Pancreas (tissue), 10 donors: ENCODE measurements around the gene SPECC1L. TPM values are rescaled to one million over a fixed set of nuclear protein-coding genes. Genes with fewer than 3 reads are reported as not detected.
"Not testable (repeated sequence)": the region's sequence is repeated elsewhere in the genome, so short reads cannot be mapped to it uniquely, and the experiment has no call there.

Experiments used
- ATAC-seq, 4 donors: fragments of 200-7000 bp; cut with Tn5 transposase; one replicate each; pipeline versions ENCODE4 v1.8.0 to v1.9.1; 2020; ENCODE audit warnings: mild to moderate bottlenecking in 4 of 4, moderate library complexity in 4 of 4
- DNase-seq, 6 donors: peaks; one replicate each; pipeline ENCODE4 v3.0.0-alpha.2; 2020
- FAIRE-seq: peaks from 2 replicates; lab custom pipeline; 2012; peaks lifted over from hg19 to GRCh38; lab: Jason Lieb, UNC
- H3K27ac ChIP-seq, 4 donors: fragments of 200-600 bp; sonication (generic); 1 replicate in 3 of 4; 2 replicates in 1 of 4; pipeline versions ENCODE4 v1.5.0 to v1.8.0; 2020
- H3K27me3 ChIP-seq, 4 donors: fragments of 200-600 bp; one replicate each; pipeline ENCODE4 v1.8.0; 2021
- H3K36me3 ChIP-seq, 3 donors: fragments of 200-600 bp; sonication (generic) in 1 of 3; one replicate each; pipeline versions ENCODE4 v1.5.0 to v1.8.0; 2020 to 2021
- H3K4me1 ChIP-seq, 3 donors: fragments of 200-600 bp; one replicate each; pipeline ENCODE4 v1.8.0; 2021
- H3K4me3 ChIP-seq, 4 donors: fragments of 200-600 bp; sonication (generic) in 2 of 4; one replicate each; pipeline versions ENCODE4 v1.5.0 to v1.8.0; 2020 to 2021
- H3K9me3 ChIP-seq, 4 donors: fragments of 200-600 bp; one replicate each; pipeline ENCODE4 v1.8.0; 2021
- WGBS, 2 donors: extraction: QIAGEN DNeasy Blood & Tissue Kit; methylation state at CpG; one replicate each; pipeline ENCODE4 v1.1.7; 2013; 5-methylcytosine and 5-hydroxymethylcytosine counted together
- intact Hi-C, 3 donors: fragments of 100-400 bp; cut with DNase I; formaldehyde crosslinking; loops; one replicate each; pipeline versions ENCODE4 v1.11.1 to v1.14.2; 2022
- polyA plus RNA-seq, 2 donors: library from polyadenylated mRNA; stranded (reverse); fragments of 200-250 nt; gene quantifications; one replicate each; pipeline ENCODE4 v1.2.3, GENCODE V29; 2013
- total RNA-seq, 6 donors: library from RNA; stranded (reverse); fragmentation: NEBNext Ultra II Directional in 4 of 6; extraction: Animal tissue kit (Norgen Biotek cat#: 25700) in 4 of 6; gene quantifications; one replicate each; pipeline versions ENCODE4 v1.2.1 to v1.2.4, GENCODE V29; 2021 to 2023
- TF ChIP-seq, protein P1 (sequence below), 4 donors: fragments of 200-600 bp; sonication (generic) in 3 of 4; IDR thresholded peaks; one replicate each; pipeline versions ENCODE4 v1.5.0 to v1.8.0; 2021; ENCODE audit warnings: antibody characterized with exemption in 4 of 4
- donor health status: healthy with polysubstance abuse.
- donor health status: DM: no; HTN: no; CAD: no; lungs with moderate emphysema.
- donor health status: DM: no; HTN: no; CAD: no.
- donor health status: control.
- donor health status: control.
- donor health status: Bipolar disorder and iron deficiency.
- donor health status: DM: yes; HTN: yes; CAD: no.
- donor health status: DM: no; HTN: no; CAD: no.
- donor health status: DM: no; HTN: no; CAD: no.
- donor health status: DM: yes; HTN: yes; CAD: no.

The SPECC1L gene
- total and polyA plus RNA-seq, 8 donors = 8.6 to 36.3 (median 26.5) TPM

DNA sequence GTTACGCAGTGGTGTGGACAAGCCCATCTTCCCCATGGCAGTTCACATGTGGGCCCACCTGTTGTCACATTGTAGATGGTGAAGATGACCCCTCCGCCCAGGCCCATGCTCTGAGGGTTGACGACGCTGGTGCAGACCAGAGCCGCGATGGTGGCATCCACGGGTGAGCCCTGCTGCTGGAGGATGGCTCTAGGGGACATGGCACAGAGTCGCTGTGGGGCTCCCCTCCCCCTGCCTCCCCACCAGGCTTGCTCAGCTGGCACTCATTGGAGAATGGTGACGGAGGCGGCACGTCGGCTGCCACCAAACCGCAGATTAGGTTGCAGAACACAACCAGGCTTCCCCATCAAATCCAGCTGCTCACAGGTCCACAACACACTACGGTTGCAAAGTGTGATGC is 36.8 kb upstream of the SPECC1L start:
- no peak for ATAC-seq
- no peaks in the 10 kb centered on the region for H3K4me1 ChIP-seq
- H3K4me3 ChIP-seq = no peak overlapping the region
- no peaks in the 10 kb centered on the region for H3K36me3 ChIP-seq
- WGBS, 2 donors = 83 to 99% methylated on average over 14 of the region's 14 CpGs
- H3K27me3 ChIP-seq = no peaks in the 10 kb centered on the region
- TF ChIP-seq, protein P1, sequence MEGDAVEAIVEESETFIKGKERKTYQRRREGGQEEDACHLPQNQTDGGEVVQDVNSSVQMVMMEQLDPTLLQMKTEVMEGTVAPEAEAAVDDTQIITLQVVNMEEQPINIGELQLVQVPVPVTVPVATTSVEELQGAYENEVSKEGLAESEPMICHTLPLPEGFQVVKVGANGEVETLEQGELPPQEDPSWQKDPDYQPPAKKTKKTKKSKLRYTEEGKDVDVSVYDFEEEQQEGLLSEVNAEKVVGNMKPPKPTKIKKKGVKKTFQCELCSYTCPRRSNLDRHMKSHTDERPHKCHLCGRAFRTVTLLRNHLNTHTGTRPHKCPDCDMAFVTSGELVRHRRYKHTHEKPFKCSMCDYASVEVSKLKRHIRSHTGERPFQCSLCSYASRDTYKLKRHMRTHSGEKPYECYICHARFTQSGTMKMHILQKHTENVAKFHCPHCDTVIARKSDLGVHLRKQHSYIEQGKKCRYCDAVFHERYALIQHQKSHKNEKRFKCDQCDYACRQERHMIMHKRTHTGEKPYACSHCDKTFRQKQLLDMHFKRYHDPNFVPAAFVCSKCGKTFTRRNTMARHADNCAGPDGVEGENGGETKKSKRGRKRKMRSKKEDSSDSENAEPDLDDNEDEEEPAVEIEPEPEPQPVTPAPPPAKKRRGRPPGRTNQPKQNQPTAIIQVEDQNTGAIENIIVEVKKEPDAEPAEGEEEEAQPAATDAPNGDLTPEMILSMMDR (IDR thresholded peaks at IDR 0.05) = no peak
- no peak overlapping the region for H3K27ac ChIP-seq
- DNase-seq = no peak
- no peak for FAIRE-seq
- intact Hi-C loops = loop anchor here in 1 of 3 donors (5.0 kb wide), 1 partner anchor 47 kb away; no protein-coding TSS in a partner anchor
- H3K9me3 ChIP-seq = no peaks in the 10 kb centered on the region

DNA sequence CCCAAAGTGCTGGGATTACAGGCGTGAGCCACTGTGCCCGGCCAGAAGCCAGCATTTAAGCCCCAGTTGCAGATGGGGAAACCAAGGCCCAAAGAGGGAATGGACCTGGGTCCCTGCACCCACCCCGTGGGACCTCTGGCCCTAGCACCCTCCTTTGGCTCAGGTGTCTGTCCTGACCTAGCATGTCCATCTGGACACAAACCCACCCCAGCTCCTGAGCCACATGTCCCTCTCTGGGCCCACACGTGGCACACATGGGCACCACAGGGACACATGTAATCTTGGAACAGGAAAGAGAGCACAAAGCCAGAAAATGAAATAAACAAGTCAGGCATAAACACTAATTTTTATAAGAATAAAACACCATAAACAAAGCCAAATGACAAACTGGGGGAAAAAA is 35.3 kb upstream of the SPECC1L start:
- TF ChIP-seq, protein P1 (IDR thresholded peaks at IDR 0.05) = no peak
- ATAC-seq (no peak), FAIRE-seq (no peak), DNase-seq (no peak)
- H3K27ac ChIP-seq = no peak overlapping the region
- no peaks in the 10 kb centered on the region for H3K36me3 ChIP-seq
- WGBS, 2 donors = 81 to 91% methylated on average over 4 of the region's 4 CpGs
- H3K4me3 ChIP-seq = no peak overlapping the region
- no peaks in the 10 kb centered on the region for H3K27me3 ChIP-seq
- no peaks in the 10 kb centered on the region for H3K4me1 ChIP-seq
- intact Hi-C loops = no loop called here
- no peaks in the 10 kb centered on the region for H3K9me3 ChIP-seq

DNA sequence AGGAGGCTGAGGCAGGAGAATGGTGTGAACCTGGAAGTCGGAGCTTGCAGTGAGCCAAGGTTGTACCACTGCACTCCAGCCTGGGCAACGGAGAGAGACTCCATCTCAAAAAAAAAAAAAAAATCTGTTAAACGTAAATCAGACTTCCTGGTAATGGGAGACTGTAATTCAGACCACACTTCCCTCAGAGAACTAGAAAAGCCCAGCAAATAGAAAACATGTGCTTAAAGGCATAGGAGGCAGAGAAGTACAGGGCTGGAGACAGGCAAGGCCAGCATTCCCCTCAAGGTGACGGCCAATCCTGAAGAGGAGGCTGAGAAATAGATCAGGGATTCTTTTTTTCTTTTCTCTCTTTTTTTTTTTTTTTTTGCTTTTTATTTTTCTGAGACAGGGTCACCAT is 34.0 kb upstream of the SPECC1L start:
- DNase-seq = no peak
- Histone ChIP-seq H3K4me3 (no peak overlapping the region), H3K9me3 (no peaks in the 10 kb centered on the region), H3K4me1 (no peaks in the 10 kb centered on the region), H3K36me3 (no peaks in the 10 kb centered on the region), H3K27ac (no peak overlapping the region), H3K27me3 (no peaks in the 10 kb centered on the region)
- no peak for ATAC-seq
- intact Hi-C loops = no loop called here
- 67 to 86% methylated on average over 4 of the region's 4 CpGs for WGBS, 2 donors
- TF ChIP-seq, protein P1 (IDR thresholded peaks at IDR 0.05) = no peak
- no peak for FAIRE-seq

DNA sequence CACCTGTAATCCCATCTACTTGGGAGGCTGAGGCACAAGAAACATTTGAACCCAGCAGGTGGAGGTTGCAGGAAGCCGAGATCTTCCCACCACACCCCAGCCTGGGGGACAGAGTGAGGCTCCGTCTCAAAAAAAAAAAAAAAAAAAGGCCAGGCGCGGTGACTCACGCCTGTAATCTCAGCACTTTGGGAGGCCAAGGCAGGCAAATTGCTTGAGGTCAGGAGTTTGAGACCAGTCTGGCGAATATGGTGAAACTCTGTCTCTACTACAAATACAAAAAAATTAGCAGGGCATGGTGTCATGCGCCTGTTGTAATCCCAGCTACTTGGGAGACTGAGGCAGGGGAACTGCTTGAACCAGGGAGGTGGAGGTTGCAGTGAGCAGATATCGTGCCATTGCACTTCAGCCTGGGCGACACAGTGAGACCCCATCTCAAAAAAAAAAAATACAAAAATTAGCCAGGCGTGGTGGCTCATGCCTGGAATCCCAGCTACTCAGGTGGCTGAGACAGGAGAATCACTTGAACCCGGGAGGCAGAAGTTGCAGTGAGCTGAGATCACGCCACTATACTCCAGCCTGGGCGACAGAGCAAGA is 32.4 kb upstream of the SPECC1L start:
- H3K36me3 ChIP-seq, H3K27me3 ChIP-seq, H3K4me3 ChIP-seq, ATAC-seq, FAIRE-seq, DNase-seq, H3K27ac ChIP-seq, H3K9me3 ChIP-seq, H3K4me1 ChIP-seq, intact Hi-C loops: not testable (repeated sequence)
- WGBS, 2 donors = 89 to 90% methylated on average over 13 of the region's 13 CpGs

DNA sequence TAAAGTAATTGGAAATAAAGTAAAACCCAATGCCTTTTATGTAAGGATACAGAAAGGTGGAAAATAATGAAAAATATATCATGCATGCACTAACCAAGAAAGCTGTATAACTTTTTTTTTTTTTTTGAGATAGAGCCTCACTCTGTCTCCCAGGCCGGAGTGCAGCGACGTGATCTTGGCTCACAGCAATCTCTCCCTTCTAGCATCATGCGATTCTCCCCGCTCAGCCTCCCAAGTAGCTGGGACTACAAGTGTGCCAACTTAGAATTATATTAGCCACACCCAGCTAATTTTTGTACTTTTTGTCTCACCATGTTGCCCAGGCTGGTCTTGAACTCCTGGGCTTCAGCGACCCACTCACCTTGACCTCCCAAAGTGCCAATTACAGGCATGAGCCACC is 30.2 kb upstream of the SPECC1L start:
- H3K4me1 ChIP-seq = no peaks in the 10 kb centered on the region
- no peak for FAIRE-seq
- DNase-seq = no peak
- ATAC-seq = no peak
- no peak overlapping the region for H3K4me3 ChIP-seq
- no peaks in the 10 kb centered on the region for H3K27me3 ChIP-seq
- H3K9me3 ChIP-seq = no peaks in the 10 kb centered on the region
- 90 to 91% methylated on average over 6 of the region's 6 CpGs for WGBS, 2 donors
- TF ChIP-seq, protein P1 (IDR thresholded peaks at IDR 0.05) = no peak
- no peak overlapping the region for H3K27ac ChIP-seq
- H3K36me3 ChIP-seq = no peaks in the 10 kb centered on the region
- intact Hi-C loops = no loop called here

DNA sequence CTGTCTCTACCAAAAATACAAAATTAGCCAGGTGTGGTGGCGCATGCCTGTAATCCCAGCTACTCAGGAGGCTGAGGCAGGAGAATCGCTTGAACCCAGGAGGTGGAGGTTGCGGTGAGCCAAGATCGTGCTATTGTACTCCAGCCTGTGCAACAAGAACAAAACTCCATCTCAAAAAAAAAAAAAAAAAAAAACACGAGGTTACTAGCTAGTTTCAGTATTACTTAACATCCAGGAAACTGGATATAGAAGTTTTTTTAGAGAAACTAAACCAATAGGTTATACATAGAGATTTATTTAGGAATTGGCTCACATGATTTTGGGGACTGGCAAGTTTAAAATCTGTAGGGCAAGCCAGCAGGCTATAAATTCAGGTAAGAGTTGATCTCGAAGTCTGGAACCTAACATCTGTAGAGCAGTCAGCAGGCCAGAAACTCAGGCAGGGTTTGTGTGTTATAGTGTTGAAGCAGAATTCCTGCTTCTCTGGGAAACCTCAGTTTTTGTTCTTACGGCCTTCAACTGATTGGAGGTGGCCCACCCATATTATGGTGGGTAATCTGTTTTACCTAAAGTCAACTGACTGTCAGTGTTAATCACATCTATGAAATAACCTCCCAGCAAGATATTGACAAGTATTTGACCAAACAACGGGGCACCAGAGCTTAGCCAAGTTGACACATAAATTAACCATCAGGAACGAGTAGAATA is 29.5 kb upstream of the SPECC1L start:
- FAIRE-seq, H3K27me3 ChIP-seq, DNase-seq, H3K27ac ChIP-seq, ATAC-seq, H3K36me3 ChIP-seq, intact Hi-C loops, H3K4me1 ChIP-seq, H3K9me3 ChIP-seq, H3K4me3 ChIP-seq: not testable (repeated sequence)
- 77 to 85% methylated on average over 9 of the region's 9 CpGs for WGBS, 2 donors

DNA sequence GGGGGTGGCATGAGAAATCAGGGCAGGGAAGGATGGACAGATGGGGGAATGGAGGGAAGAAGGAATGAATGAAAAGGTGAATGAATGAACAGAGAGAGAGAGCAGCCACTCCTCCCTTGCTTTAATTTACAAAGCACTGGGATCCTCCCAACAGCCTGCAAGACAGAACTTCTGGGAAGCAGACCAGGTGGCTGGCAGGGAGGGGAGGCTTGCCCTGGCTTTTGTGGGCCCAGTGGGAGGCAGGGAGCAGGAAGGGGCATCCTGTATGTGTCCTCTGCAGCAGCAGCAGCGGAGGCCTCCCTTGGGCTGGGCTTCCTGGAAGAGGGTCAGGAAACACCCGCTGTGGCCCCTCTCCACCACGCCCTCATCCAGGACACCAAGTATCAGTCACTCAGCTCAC is 27.2 kb upstream of the SPECC1L start:
- H3K27ac ChIP-seq, intact Hi-C loops: not testable (repeated sequence)

More for the DNA sequence above, 27.2 kb upstream of the SPECC1L start:
- peak in 3 of 6 donors; percentile 37 to 52 (median 50) for DNase-seq
- not testable (repeated sequence) for ATAC-seq, H3K27me3 ChIP-seq, H3K4me3 ChIP-seq, FAIRE-seq, H3K4me1 ChIP-seq, H3K9me3 ChIP-seq, H3K36me3 ChIP-seq
- whole genome bisulfite sequencing, 2 donors = 75 to 81% methylated on average over 3 of the region's 3 CpGs
